Activated naive CD4-positive, alpha-beta T cell treated with anti-CD3 and anti-CD28 coated beads, Interleukin-2, amount 10 ng/mL, durations not matched to agents 7 days and 5 days (primary cell): ENCODE data around the gene ARHGAP35.
"Not testable (repeated sequence)": the region's sequence is repeated elsewhere in the genome, so short reads cannot be mapped to it uniquely, and the experiment has no call there.

Source experiments
- CTCF ChIA-PET: fragments of 350-600 bp; sonication (Branson Sonifier 250); formaldehyde crosslinking; loops from one replicate; lab custom pipeline; 2021; ENCODE audit warnings: antibody characterized with exemption; lab: Charles Lee
- DNase-seq: peaks from one replicate; pipeline ENCODE4 v3.0.0-alpha.2; 2020
- H3K27ac Mint-ChIP-seq: one replicate; pipeline ENCODE4 v1.8.0; 2021; ENCODE audit warnings: mild to moderate bottlenecking, moderate library complexity, mixed read lengths
- H3K27me3 Mint-ChIP-seq: one replicate; pipeline ENCODE4 v1.8.0; 2021; ENCODE audit warnings: mild to moderate bottlenecking, mixed read lengths
- H3K36me3 Mint-ChIP-seq: one replicate; pipeline ENCODE4 v1.8.0; 2021; ENCODE audit warnings: mixed read lengths
- H3K4me1 Mint-ChIP-seq: one replicate; pipeline ENCODE4 v1.8.0; 2021; ENCODE audit warnings: mixed read lengths
- H3K4me3 Mint-ChIP-seq: one replicate; pipeline ENCODE4 v1.8.0; 2021; ENCODE audit warnings: mild to moderate bottlenecking, moderate library complexity, mixed read lengths
- H3K9me3 Mint-ChIP-seq: one replicate; pipeline ENCODE4 v1.8.0; 2021; ENCODE audit warnings: mixed read lengths

ARHGAP35 gene

DNA sequence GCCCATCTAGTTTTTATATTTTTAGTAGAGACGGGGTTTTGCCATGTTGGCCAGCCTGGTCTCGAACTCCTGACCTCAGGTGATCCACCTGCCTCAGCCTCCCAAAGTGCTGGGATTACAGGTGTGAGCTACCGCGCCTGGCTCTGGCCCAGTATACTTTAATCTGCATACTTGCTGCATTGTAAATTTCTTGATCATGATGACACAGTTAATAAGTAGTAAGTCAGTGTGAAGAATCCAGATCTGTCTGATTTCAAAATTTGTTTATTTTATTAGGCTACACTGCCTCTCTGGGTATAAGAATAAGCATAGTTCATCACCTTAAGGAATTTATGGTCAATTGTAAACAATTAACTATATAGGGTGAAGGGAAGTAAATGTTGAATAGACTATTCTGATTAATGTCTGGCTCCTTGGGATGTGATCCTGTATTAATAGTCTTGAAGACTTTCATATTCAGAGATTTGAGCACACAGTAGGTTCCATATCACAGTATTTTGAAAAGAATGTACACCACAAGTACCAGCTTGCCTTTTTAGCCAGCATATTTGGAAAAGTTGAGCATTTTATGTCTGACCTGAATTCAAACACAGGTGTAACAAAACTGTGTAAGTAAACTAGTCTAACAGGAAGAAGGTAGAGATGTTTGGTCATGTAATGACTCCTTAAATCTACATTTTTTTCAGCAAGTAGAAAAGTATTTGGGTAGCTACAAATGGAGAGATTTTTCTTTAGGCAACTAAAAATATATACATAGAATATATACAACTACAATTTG lies 7.4 kb downstream of the ARHGAP35 start:
- CTCF ChIA-PET = interaction anchor here (0.6 to 2.1 kb wide), 4 partner anchors 123 to 372 kb away, joined by 3 to 7 read pairs (median 4); no protein-coding TSS in a partner anchor
- no peak for DNase-seq
- Mint-ChIP-seq H3K36me3 (peaks cover 3% of the 10 kb centered on the region), H3K4me1 (peaks cover 12% of the 10 kb centered on the region), H3K27ac (no peak overlapping the region), H3K27me3 (no peaks in the 10 kb centered on the region), H3K9me3 (no peaks in the 10 kb centered on the region), H3K4me3 (no peak overlapping the region)

DNA sequence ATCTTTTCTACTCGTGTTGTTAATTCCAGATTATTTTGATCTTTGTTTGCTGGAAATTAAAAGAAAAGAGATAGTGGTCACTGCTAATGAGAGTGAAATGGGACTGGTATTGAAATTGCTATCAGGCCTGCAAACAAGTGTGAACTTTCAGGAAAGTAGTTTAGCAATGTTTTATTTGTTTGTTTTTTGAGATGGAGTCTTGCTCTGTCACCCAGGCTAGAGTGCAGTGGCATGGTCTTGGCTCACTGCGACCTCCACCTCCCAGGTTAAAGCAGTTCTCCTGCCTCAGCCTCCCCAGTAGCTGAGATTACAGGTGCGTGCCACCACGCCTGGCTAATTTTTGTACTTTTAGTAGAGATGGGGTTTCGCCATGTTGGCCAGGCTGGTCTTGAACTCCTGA lies 10.4 kb downstream of the ARHGAP35 start:
- H3K27ac Mint-ChIP-seq, DNase-seq, H3K36me3 Mint-ChIP-seq, H3K27me3 Mint-ChIP-seq, H3K4me3 Mint-ChIP-seq, H3K9me3 Mint-ChIP-seq: not testable (repeated sequence)
- peaks cover 10% of the 10 kb centered on the region for H3K4me1 Mint-ChIP-seq
- CTCF ChIA-PET = interaction anchor here (0.6 kb wide), 1 partner anchor 120 kb away, joined by 3 read pairs; no protein-coding TSS in a partner anchor

DNA sequence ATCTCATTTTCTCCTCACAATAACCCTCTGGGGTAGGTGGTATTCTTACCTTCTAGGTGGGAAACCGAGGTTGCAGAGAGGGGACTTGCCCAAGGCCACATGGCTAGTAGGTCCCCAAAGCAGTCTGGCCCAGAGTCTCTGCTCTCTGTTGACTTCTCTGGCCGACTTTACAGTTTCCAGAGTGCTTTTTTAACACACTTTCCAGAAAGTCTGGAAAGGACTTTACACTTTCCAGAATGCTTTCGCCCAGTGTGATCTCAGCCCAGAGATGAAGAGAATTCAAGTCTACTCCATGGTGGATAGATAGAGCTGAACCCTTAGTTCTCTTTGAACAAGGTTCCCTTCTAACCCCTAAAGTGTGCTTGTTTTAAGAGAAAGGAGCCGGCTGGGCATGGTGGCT lies 12.2 kb downstream of the ARHGAP35 start:
- peaks cover 6% of the 10 kb centered on the region for H3K4me1 Mint-ChIP-seq
- H3K4me3 Mint-ChIP-seq = no peak overlapping the region
- H3K27me3 Mint-ChIP-seq = no peaks in the 10 kb centered on the region
- CTCF ChIA-PET = interaction anchor here (0.9 to 1.4 kb wide), 2 partner anchors 9 to 118 kb away, joined by 3 to 5 read pairs; no protein-coding TSS in a partner anchor
- DNase-seq = no peak
- no peaks in the 10 kb centered on the region for H3K36me3 Mint-ChIP-seq
- no peaks in the 10 kb centered on the region for H3K9me3 Mint-ChIP-seq
- H3K27ac Mint-ChIP-seq = no peak overlapping the region

DNA sequence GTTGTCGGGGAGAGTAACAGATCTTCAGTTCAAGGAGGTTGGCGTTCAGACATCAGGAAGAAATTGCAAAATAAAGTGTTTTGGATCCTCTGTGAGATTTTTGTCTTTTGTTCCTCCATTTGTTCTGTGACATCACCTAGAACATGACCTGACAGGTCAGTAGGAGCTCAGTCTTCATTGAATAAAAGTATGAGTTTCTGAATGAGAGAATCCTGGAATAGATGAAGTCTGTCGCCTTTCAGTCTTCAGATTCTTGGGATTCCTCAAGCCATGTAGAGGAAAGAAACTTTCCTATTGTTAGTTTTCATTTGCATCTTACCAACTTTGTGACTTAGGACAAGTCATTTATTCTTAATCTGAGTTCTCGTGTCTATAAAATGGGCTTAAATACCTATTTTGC lies 14.4 kb downstream of the ARHGAP35 start:
- peaks cover 1% of the 10 kb centered on the region for H3K36me3 Mint-ChIP-seq
- H3K4me1 Mint-ChIP-seq = no peaks in the 10 kb centered on the region
- H3K4me3 Mint-ChIP-seq = no peak overlapping the region
- H3K27ac Mint-ChIP-seq = no peak overlapping the region
- no peak for DNase-seq
- no peaks in the 10 kb centered on the region for H3K9me3 Mint-ChIP-seq
- no peaks in the 10 kb centered on the region for H3K27me3 Mint-ChIP-seq
- CTCF ChIA-PET = no interaction called here

DNA sequence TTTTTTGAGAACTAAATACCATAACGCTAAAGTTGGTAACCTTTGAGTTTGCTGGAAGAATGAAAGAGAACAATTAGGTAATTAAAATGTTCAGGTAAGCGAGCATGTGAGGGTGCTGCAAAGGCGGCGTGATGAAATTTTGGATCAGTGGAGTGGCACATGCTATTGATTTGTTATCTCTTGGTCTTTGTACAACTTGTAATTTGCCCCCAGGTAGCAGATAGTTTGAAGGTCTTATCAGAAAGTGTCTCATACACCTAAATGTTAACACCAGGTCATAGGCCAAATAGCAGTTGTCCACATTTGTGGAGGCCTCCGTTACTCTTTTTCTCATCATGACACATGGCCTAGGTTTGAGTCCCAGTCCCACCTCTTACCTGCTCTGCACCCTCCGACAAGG lies 14.9 kb downstream of the ARHGAP35 start:
- Mint-ChIP-seq H3K4me1 (no peaks in the 10 kb centered on the region), H3K36me3 (peaks cover 1% of the 10 kb centered on the region), H3K9me3 (no peaks in the 10 kb centered on the region), H3K27me3 (no peaks in the 10 kb centered on the region), H3K27ac (no peak overlapping the region), H3K4me3 (no peak overlapping the region)
- DNase-seq = no peak
- CTCF ChIA-PET = no interaction called here

DNA sequence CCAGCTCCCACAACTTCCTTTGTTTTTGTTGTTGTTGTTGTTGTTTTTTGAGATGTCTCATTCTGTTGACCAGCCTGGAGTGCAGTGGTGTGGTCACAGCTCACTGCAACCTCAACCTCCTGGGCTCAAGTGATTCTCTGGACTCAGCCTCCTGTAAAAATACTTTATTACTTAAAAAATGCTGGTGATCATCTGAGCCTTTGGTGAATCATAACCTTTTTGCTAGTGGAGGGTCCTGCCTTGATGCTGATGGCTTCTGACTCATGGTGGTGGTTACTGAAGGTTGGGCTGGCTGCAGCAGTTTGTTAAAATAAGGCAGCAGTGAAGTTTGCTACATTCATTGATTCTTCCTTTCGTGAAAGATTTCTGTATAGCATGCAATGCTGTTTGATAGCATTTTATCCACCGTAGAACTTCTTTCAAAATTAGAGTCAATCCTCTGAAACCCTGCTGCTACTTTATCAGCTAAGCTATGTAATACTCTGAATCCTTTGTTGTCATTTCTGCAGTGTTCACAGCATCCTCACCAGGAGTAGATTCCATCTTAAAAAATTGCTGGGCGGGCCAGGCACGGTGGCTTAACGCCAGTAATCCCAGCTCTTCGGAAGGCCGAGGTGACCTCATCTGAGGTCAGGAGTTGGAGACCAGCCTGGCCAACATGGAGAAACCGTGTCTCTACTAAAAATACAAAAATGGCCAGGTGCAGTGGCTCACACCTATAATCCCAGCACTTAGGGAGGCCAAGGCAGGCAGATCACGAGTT lies 18.0 kb downstream of the ARHGAP35 start:
- CTCF ChIA-PET = interaction anchor here (0.9 to 1.3 kb wide), 2 partner anchors 21 to 112 kb away, joined by 3 to 4 read pairs; no protein-coding TSS in a partner anchor
- Mint-ChIP-seq H3K4me1 (no peaks in the 10 kb centered on the region), H3K4me3 (no peak overlapping the region), H3K9me3 (no peaks in the 10 kb centered on the region), H3K36me3 (peaks cover 1% of the 10 kb centered on the region), H3K27ac (no peak overlapping the region), H3K27me3 (no peaks in the 10 kb centered on the region)
- DNase-seq = no peak

DNA sequence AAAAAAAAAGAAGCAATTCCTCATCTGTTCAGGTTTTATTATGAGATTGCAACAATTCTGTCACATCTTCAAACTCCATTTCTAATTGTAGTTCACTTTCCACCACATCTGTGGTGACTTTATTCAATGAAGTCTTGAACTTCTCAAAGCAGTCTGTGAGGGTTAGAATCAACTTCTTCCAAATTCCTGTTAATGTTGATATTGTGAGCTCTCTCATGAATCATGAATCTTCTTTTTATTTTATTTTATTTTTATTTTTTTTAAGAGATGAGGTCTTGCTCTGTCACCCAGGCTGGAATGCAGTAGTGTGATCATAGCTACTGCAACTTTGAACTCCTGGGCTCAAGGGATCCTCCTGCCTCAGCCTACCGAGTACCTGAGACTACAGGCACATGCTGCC lies 19.6 kb downstream of the ARHGAP35 start:
- H3K4me3 Mint-ChIP-seq = no peak overlapping the region
- no peaks in the 10 kb centered on the region for H3K9me3 Mint-ChIP-seq
- CTCF ChIA-PET = no interaction called here
- DNase-seq = no peak
- peaks cover 1% of the 10 kb centered on the region for H3K36me3 Mint-ChIP-seq
- H3K4me1 Mint-ChIP-seq = no peaks in the 10 kb centered on the region
- no peak overlapping the region for H3K27ac Mint-ChIP-seq
- H3K27me3 Mint-ChIP-seq = no peaks in the 10 kb centered on the region

DNA sequence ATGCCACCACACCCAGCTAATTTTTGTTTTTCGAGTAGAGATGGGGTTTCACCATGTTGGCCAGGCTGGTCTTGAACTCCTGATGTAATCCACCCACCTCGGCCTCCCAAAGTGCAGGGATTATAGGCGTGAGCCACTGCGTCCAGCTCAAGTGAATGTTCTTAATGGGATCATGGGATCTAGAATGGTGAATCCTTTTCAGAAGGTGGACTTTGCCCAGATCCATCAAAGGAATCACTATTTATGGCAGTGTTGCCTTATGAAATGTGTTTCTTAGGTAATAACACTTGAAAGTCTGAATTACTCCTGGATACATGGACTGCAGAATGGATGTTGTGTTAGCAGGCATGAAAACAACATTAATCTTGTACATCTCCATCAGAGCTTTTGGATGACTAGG lies 20.3 kb downstream of the ARHGAP35 start:
- DNase-seq = no peak
- no peak overlapping the region for H3K27ac Mint-ChIP-seq
- peaks cover 1% of the 10 kb centered on the region for H3K36me3 Mint-ChIP-seq
- CTCF ChIA-PET = interaction anchor here (0.6 to 0.8 kb wide), 2 partner anchors 41 to 110 kb away, joined by 3 to 4 read pairs; no protein-coding TSS in a partner anchor
- H3K4me1 Mint-ChIP-seq = no peaks in the 10 kb centered on the region
- no peaks in the 10 kb centered on the region for H3K9me3 Mint-ChIP-seq
- H3K27me3 Mint-ChIP-seq = no peaks in the 10 kb centered on the region
- H3K4me3 Mint-ChIP-seq = no peak overlapping the region

DNA sequence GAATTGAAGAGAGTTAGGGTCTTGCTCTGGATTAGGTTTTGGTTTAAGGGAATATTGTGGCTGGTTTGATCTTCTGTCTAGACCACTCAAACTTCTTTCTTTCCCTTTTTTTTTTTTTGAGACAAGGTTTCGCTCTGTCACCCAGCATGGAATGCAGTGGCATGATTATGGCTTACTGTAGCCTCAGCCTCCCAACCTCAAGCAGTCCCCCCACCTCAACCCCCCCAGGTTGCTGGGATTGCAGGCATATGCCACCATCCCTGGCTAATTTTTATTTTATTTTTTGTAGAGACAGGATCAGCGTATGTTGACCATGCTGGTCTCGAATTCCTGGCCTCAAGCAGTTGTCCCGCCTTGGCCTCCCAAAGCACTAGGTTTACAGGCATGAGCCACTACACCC lies 21.2 kb downstream of the ARHGAP35 start:
- H3K4me3 Mint-ChIP-seq = no peak overlapping the region
- no peaks in the 10 kb centered on the region for H3K27me3 Mint-ChIP-seq
- H3K9me3 Mint-ChIP-seq = no peaks in the 10 kb centered on the region
- CTCF ChIA-PET = interaction anchor here (0.8 kb wide), 1 partner anchor 109 kb away, joined by 3 read pairs; no protein-coding TSS in a partner anchor
- peaks cover 1% of the 10 kb centered on the region for H3K36me3 Mint-ChIP-seq
- DNase-seq = no peak
- no peak overlapping the region for H3K27ac Mint-ChIP-seq
- no peaks in the 10 kb centered on the region for H3K4me1 Mint-ChIP-seq

DNA sequence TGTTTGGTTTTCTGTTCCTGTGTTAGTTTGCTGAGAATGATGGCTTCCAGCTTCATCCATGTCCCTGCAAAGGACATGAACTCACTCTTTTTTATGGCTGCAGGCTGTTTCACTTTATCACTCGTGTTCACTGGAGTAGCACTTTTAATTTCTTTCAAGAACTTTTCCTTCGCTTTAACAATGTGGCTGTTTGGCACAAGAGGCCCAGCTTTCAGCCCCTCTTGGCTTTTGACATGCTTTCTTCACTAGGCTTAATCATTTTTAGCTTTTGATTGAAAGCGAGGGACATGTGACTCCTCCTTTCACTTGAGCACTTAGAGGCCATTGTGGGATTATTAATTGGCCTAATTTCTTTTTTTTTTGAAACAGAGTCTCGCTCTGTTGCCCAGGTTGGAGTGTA lies 22.0 kb downstream of the ARHGAP35 start:
- CTCF ChIA-PET, H3K9me3 Mint-ChIP-seq, H3K27me3 Mint-ChIP-seq, H3K36me3 Mint-ChIP-seq, H3K4me1 Mint-ChIP-seq, DNase-seq, H3K4me3 Mint-ChIP-seq, H3K27ac Mint-ChIP-seq: not testable (repeated sequence)

DNA sequence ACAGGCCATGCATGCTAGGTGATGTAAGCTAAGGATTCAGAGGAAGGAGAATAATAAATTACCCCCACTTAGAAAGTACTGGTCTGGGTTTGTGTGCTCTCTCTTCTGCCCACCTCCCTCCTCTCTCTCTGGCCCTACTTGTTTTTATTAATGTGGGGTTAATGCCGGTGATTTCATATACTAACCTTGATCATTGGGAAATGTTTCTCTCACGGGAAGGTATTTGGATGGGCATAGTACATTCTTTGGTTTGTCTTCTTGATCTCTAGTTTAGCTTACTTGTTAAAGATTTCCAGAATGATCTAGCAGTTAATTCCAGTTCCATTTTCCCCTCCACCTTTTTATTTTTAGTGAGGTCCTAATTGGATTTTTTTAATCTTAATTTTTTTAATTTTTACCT lies 24.6 kb downstream of the ARHGAP35 start:
- Mint-ChIP-seq H3K4me1 (no peaks in the 10 kb centered on the region), H3K27me3 (no peaks in the 10 kb centered on the region), H3K36me3 (no peaks in the 10 kb centered on the region), H3K9me3 (no peaks in the 10 kb centered on the region), H3K27ac (no peak overlapping the region), H3K4me3 (no peak overlapping the region)
- CTCF ChIA-PET = no interaction called here
- DNase-seq = no peak

DNA sequence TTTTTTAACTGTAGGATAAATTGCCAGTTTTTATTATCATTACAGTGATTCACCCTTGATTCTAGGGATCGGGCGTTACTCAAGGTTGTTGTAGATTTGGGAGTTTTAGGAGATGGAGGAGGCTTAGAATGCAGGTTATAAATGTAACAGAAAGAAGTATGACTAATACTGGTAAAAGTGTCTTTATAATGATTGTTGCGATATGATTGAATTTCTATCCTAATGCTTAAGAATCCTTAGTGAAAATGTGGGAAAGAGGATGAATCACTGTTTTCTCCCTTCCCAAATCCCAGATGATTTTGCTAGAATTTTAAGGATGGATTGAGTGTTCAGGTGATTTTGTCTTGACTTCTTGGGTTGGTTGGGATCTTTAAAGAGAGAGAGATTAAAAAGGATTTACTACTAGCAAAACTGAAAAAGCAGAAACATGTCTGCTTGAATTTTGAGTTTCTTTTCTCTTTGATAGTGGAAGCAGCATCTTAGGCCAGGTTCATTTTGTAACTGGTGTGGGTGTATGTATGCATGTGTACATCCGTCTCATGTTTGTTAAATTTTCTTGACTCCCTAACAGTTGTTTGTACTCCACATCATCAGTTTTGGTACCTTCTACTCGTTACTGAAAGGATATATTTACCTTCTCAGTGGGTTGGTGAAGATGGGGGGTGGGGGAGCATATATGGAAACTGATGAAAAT lies 25.9 kb downstream of the ARHGAP35 start:
- no peaks in the 10 kb centered on the region for H3K27me3 Mint-ChIP-seq
- no peaks in the 10 kb centered on the region for H3K4me1 Mint-ChIP-seq
- no peaks in the 10 kb centered on the region for H3K36me3 Mint-ChIP-seq
- no peak for DNase-seq
- no peak overlapping the region for H3K4me3 Mint-ChIP-seq
- no peak overlapping the region for H3K27ac Mint-ChIP-seq
- CTCF ChIA-PET = no interaction called here
- H3K9me3 Mint-ChIP-seq = no peaks in the 10 kb centered on the region

DNA sequence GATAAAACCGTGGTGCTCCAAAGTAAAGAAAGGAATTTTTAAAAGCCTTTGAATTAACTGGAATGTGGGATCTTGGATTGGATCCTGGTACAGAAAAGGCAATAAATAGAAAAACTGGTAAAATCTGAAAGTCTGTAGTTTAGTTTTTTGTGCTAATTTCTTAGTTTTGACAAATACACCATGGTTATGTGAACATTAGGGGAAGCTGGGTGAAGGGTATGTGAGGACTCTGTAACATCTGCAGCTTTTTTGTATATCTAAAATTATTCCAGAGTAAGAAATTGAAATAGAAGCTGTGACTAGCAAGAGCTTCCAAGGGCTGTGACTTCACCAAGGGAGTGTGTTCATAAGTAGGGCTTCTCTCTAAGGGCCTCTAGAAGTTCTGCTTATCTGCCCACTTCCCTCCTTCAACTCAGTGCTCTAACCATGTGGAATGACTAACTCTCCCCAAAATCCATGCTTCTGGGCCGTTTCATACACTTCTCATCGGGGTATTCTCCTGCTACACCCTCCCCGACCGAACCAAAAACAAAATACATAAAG lies 26.5 kb downstream of the ARHGAP35 start:
- Mint-ChIP-seq H3K27me3 (no peaks in the 10 kb centered on the region), H3K4me3 (no peak overlapping the region), H3K36me3 (no peaks in the 10 kb centered on the region), H3K27ac (no peak overlapping the region), H3K4me1 (no peaks in the 10 kb centered on the region), H3K9me3 (no peaks in the 10 kb centered on the region)
- CTCF ChIA-PET = interaction anchor here (1.4 kb wide), 1 partner anchor 125 kb away, joined by 4 read pairs; no protein-coding TSS in a partner anchor
- no peak for DNase-seq
